GM21619 (cell line): ENCODE results near the gene SLC22A31.

ENCODE experiments used
- ATAC-seq: cut with Tn5 transposase; IDR thresholded peaks from one replicate; pipeline ENCODE4 v1.9.1; 2021; ENCODE audit not compliant: unreplicated experiment

SLC22A31 gene

GRCh38 chr16:89152831-89153700 is 47.3 kb downstream of the SLC22A31 start:
- ATAC-seq = no peak

GRCh38 chr16:89150981-89151380 is 49.4 kb downstream of the SLC22A31 start:
- ATAC-seq = no peak

GRCh38 chr16:89150090-89150835 is 50.1 kb downstream of the SLC22A31 start:
- ATAC-seq = no peak

- ATAC-seq = no peak
Measured at GRCh38 chr16:89149386-89149785, 51.0 kb downstream of the SLC22A31 start.

- no peak for ATAC-seq
Measured at GRCh38 chr16:89147085-89147817, 53.1 kb downstream of the SLC22A31 start.

- ATAC-seq = no peak
Measured at GRCh38 chr16:89146211-89147005, 53.9 kb downstream of the SLC22A31 start.
